GM18505 (cell line): ENCODE results near the gene CCDC88C.

Experiments used
- ATAC-seq: cut with Tn5 transposase; IDR thresholded peaks from one replicate; pipeline ENCODE4 v1.9.1; 2021; ENCODE audit not compliant: unreplicated experiment
- POLR2A ChIP-seq: IDR thresholded peaks from 4 replicates; pipeline ENCODE4 v1.6.1; 2011; ENCODE audit warnings: borderline replicate concordance; ENCODE audit not compliant: insufficient read depth, insufficient read length; ENCODE audit errors: extremely low read depth

The CCDC88C gene

DNA sequence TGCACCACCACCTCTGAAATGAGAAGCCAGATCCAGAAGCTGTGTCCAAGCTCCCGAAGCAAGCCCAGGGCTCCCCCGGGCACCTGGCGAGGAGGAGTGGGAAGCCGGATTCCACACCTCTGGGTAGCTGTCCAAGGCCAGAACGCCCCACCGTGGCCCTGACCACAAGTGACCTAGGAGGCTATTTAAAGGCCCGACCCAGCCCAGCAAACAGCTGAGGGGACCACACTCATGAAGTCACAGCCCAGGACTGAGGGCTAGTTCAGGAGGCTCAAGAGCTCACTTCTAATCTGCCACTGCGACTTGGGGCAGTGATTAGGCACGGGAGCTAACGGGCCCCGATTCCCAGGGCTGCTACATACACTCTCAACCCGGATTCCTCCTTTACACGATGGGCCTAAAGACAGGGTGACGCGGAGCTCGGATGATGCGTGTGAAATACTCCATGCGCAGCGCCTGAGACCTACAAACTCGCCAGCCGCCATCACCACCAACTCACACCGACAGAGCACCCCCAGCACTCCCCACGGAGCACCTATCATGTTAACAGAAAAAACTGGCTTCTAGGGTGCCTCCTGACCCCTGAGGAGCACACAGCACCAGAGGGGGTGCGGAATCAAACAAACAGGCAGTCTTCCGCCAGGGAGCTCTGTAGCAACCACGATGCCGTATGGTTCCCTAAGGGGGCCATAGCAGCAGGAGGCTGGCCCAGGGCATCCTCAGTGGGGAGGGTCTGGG, 89.1 kb downstream of the CCDC88C start:
- ATAC-seq, result no peak
- TF ChIP-seq POLR2A, result no peak

DNA sequence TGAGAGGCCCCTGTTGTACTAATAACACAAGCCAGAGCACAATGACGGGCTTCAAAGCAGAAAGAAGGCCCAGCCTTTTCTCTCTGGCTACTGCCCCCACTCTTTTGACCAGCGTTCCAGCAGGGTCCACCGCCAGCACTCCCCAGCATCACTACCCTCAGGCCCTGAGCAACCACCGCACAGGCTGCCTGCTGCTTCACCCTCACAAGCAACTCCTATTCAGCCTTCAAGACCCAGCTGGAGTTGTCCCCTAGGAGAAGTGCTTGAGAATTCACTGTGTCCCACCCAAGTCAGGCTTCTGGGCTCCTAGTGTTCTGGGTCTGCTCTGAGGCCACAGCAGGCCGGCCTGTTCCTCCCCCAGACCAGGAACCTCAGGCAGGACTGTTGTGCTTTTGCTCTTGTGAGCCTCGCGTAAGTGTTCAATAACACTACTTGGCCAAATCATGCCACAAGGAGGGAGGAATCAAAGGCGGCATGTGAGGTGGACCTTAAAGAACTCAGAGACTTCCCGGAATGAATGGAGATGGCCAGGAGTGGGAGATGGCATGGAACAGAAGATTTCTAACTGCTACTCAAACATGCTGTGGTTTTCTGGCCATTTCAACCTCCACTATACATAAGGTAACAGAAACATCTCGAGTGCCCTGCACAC, 89.8 kb downstream of the CCDC88C start:
- no peak for ATAC-seq

DNA sequence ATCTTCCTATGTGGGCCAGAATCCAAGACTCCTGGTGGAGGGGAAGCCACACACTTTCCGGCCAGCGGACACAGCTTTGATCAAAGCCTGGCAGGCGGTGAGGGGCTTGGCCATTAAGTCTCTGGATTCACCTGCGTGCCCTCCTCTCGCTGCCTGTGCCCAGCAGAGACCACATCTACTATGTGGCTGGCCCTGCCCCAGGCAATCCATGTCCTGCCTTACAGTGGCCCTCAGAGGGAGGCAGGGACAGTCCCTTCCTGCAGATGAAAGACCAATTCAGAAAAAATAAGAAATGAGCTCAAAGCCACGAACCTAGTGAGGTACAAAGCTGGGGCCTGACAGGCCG, 90.4 kb downstream of the CCDC88C start:
- no peak for TF ChIP-seq POLR2A
- no peak for ATAC-seq

More for the DNA sequence above, 89.8 kb downstream of the CCDC88C start:
- no peak for TF ChIP-seq POLR2A

DNA sequence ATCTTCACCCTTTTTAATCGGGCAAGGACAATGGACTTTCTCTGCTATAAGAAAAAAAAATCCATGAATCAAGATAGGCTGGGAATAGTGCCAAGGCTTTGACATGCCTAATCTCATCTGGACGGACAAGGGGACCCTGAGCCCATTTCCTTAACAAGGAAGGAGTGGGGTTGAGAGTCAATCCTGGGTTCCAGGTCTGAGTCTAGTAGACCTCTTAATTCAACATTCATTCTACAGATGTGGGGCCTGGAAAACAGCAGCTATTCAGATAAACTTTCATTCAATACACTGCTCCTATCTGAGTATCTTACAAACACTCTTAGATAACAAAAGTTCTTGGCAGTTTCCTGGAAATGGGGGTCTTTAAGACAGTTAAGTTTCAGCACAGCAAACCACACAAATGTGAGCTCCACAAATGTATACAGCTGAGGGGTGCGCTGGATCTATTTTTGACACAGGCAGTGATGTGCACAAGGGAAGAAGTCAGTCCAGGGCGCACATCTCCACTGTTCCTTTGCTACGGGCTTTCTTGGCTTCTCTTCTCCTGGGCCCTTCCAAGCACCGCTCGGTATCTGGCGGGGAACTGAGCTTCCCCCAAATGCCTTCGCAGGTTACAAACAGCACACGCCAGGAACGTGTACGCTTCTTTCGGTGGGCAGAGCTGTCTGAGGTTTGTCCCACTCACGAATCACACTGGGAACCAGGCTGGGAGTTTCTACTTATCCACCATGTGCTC, 90.9 kb downstream of the CCDC88C start:
- no peak for TF ChIP-seq POLR2A
- no peak for ATAC-seq

DNA sequence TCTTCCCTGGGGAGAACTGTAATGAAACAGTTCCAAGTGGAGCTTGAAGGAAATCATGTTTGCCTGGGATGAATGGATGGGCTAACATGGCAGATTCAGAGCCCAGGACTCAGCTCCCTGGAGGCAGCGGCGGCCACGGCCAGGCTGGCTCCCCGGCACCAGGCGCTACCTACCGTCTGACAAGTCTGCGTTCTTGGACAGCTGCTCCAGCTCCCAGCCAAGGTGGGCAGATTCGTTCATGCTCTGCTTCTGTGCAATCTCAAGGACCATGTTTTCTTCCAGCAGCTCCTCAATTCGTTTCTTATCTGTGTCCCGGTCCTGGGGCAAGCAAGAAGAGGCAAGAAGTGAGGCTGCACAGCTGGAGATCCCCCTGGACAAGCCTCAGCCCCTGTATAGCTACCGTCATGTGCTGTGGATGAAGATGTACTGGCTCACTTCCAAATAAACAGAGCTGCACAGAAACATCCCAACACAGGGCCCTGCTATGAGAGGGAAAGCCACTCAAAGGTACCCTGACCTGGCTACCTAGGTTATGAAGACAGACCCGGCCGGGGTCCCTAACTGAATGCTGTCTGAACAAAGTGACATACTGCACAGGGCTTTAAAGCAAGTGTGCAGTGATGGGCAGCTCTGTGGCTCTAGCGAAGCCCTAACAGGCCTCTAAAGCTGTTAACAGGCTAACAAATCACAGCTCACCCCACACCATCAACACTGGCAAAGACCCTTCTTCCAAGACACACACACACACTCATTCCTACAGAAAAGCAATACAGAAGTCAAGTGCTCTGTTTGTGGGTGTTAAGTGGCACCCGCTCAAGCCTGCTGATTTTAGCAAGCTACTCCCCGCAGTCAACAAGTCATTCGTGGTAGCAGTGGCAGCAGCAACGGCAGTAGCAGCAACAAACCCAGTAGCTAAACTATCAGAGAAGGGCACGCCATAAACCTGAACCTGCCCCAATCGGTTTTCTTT, 92.7 kb downstream of the CCDC88C start:
- TF ChIP-seq POLR2A, result no peak
- ATAC-seq, result no peak

DNA sequence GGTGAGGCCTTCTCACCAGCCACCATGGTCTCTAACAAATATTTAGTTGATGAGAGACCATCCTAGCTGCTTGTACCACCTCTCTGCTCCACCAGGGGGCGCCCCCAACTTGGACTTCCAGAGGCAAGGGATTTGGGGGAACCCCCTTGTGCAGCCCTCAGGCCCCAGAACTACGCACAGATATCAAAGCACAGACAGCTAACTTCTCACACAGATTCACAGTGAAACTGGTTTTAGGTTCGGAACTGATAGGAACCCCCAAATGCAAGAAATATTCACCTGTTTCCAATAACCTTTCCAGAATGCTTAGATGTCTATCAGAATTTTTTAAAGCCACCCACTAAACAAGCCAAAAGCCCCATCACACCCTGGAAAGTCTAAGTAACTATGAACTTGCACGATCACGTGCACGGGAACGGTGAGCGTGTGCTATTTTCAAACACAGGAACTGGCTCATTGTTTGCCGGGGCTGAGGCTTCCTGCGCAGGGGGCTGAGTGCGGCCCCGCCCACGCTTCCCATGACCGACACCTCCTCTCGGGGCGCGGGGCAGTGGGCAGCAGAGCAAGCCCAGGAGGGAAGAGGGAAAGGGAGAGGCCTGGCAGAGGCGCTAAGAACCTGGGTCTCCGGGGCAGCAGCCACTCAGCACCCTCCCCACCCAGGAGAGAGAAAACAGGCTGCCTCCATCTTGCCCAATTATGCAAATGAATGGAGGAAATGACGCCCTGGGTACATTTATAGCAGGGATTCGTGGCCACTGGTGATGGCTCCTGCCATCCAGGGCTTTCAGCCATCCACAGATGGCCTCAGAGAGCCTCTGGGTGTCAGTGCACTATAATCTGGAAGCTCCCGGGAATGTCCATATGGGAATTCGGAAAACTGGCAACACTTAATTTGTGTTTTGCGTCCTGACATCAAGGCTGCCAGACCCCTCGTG, 93.7 kb downstream of the CCDC88C start:
- ATAC-seq, result peak; percentile 65
- no peak for TF ChIP-seq POLR2A

DNA sequence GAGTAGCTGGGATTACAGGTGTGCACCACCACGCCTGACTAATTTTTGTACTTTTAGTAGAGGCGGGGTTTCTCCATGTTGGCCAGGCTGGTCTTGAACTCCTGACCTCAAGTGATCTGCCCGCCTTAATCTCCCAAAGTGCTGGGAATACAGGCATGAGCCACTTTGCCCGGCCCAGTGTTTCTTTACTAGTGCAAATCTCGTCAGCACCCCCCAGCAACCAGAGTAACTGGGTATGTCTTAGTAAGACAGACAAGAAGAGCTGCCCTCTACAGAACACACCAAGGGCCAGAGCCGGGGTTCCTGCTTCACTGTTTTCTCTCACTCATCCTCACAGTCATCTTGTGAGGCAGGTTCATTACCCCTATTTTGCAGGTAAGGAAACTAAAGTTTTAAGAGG, 94.6 kb downstream of the CCDC88C start:
- no peak for ATAC-seq

DNA sequence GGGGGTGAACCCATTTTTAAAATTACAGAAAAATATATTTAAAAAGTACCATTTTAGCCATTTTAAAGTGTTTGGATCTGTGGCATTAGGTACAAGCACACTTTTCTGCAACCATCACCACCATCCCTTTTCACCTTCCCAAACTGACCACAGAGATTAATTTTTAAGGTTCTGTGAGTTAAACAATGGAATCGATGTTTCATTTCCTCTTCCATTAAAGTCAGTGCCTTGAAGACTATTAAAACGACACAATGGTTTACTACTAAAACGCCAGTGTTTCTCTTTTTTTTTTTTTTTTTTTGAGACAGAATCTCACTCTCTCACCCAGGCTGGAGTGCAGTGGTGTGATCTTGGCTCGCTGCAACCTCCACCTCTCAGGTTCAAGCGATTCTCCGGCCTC, 95.0 kb downstream of the CCDC88C start:
- no peak for ATAC-seq
- TF ChIP-seq POLR2A, result no peak

More for the DNA sequence above, 94.6 kb downstream of the CCDC88C start:
- no peak for TF ChIP-seq POLR2A

DNA sequence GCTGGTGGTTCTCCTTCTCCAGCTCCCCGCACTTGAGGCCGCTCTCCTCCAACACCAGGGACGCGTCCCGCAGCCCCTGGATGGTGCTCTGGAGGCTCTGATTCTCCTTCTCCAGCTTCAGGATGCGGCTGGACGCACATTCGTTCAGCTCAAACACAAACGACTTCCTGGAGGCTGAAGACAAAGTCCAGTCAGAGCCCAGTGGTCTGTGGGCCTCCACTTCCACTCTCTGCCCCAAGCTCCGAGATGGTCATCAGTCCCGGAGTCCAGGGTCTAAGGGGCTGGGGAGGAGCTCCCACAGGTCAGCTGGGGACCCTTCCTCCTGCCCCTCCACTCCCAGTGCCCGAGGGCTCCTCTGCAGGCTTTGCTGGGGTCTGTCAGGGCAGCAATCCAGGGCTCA, 96.5 kb downstream of the CCDC88C start:
- no peak for ATAC-seq
- no peak for TF ChIP-seq POLR2A

DNA sequence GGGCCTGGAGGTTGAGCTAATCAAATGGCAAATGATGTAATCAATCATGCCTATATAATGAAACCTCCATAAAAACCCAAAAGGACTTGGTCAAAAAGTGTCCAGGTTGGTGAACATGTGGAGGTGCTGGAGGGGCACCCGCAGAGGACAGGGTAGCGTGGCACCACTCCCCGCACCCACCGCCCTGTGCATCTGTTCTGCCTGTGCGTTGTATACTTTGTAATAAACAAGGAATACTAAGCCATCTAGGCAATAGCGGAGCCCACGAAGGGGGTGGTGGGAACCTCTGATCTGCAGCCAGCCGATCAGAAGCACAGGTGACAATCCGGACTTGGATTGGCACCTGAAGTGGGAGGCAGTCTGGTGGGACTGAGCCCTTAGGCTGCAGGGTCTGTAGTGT, 97.4 kb downstream of the CCDC88C start:
- TF ChIP-seq POLR2A, result no peak
- no peak for ATAC-seq

DNA sequence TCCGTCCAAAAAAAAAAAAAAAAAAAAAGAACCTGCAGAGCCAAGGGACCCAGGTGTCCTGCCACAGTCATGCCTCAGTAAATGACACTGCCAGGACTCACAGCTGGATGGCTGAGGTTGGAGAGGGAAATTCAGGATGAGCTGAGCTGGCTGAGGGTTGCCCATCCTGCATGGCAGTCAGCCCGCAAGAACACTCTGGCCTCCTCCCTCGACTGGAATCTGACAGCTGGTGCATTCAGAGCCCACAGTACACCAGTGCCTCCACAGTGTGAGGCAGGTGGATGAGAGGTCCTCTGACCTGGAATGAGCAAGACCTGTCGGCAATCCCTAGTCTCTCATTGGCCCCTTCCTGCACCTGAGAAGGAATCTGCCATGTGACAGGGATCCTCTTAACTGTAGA, 98.7 kb downstream of the CCDC88C start:
- ATAC-seq, result no peak
- no peak for TF ChIP-seq POLR2A
